Thoracic aorta (tissue), 2 donors: ENCODE measurements around the gene ADAM15. TPM values are rescaled to one million over a fixed set of nuclear protein-coding genes. Genes with fewer than 3 reads are reported as not detected.

Experiments
- ATAC-seq: fragments of 150-250 bp; one replicate; pipeline ENCODE4 v1.8.0; 2017; ENCODE audit warnings: low read depth; ENCODE audit not compliant: insufficient number of reproducible peaks, low FRiP score
- DNase-seq: peaks from one replicate; pipeline ENCODE4 v3.0.0-alpha.2; 2020; ENCODE audit warnings: low spot score
- H3K27ac ChIP-seq, 2 donors: fragments of 200-600 bp; sonication (generic); 1 replicate in 1 of 2; 2 replicates in 1 of 2; pipeline ENCODE4 v1.5.1; 2016; ENCODE audit warnings: mild to moderate bottlenecking in 2 of 2, moderate library complexity in 2 of 2
- H3K27me3 ChIP-seq: fragments of 200-600 bp; sonication (generic); replicated peaks from 2 replicates; pipeline ENCODE4 v1.6.0; 2016; ENCODE audit warnings: mild to moderate bottlenecking; ENCODE audit not compliant: insufficient read depth
- H3K36me3 ChIP-seq: fragments of 200-600 bp; sonication (generic); one replicate; pipeline ENCODE4 v1.5.1; 2016
- H3K4me1 ChIP-seq, 2 donors: fragments of 200-600 bp; sonication (generic); 1 replicate in 1 of 2; 2 replicates in 1 of 2; pipeline versions ENCODE4 v1.5.1 to v1.6.0; 2016; ENCODE audit warnings: low read depth in 2 of 2, mild to moderate bottlenecking in 1 of 2; ENCODE audit not compliant: control insufficient read depth in 1 of 2
- H3K4me3 ChIP-seq: fragments of 200-600 bp; sonication (generic); 2 replicates; pipeline ENCODE4 v1.5.1; 2016; ENCODE audit warnings: mild to moderate bottlenecking
- H3K9me3 ChIP-seq: fragments of 200-600 bp; sonication (generic); 2 replicates; pipeline ENCODE4 v1.5.1; 2016
- total RNA-seq, 2 donors: library from RNA; depleted of rRNA; stranded (reverse); fragments of >200 nt; gene quantifications; one replicate each; pipeline versions ENCODE4 v1.1.0 to v1.2.3, GENCODE V29; 2016
- TF ChIP-seq, protein P1 (sequence below): fragments of 200-600 bp; sonication (generic); IDR thresholded peaks from one replicate; pipeline ENCODE4 v1.5.1; 2019; ENCODE audit warnings: antibody characterized with exemption

ADAM15 gene
- total RNA-seq, 2 donors from 2014 or later = 119 to 144 TPM

DNA sequence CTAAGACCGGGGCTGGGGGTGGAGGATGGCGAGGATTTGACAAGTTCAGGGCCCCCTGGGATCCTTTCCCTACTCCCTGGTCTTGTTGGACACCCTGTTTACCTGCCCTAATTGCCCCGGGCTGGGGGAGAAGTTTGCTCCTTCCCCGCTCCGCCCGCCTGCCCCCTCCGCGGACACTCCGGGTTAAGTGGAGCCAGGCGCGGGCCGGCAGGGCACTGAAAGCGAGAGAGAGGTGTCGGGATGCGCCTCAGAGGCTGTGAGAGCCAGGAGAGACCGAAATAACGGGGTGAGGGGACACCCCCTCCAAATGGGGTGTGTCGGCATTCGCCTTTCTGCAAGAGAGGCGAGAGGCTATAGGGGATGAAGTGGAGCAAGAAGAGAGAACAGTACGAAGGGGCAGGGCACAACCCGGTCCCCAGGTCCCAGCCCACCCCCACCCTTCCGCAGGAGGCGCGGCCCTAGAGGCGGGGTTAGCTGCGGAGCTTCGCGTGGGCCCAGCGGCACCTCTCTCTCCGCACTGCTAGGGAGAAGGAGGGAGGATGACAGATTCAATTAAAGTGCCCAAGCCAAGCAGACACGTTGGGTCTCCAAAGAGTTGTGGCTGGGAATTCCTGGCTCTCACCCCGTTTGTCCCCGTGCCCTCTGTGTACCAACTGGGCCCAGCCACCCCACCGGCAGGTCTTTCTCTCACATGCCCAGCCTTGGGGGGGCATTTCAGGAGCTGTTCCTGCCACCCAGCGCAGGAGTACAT lies 31.4 kb downstream of the ADAM15 start:
- ATAC-seq (no peak), DNase-seq (no peak)
- Histone ChIP-seq H3K27ac (no peak overlapping the region), H3K4me1 (peaks cover 32 to 55% of the 10 kb centered on the region in 2 donors), H3K36me3 (no peaks in the 10 kb centered on the region), H3K9me3 (no peaks in the 10 kb centered on the region), H3K4me3 (peak overlapping the region; percentile 48), H3K27me3 (peaks cover 26% of the 10 kb centered on the region)
- TF ChIP-seq, protein P1, sequence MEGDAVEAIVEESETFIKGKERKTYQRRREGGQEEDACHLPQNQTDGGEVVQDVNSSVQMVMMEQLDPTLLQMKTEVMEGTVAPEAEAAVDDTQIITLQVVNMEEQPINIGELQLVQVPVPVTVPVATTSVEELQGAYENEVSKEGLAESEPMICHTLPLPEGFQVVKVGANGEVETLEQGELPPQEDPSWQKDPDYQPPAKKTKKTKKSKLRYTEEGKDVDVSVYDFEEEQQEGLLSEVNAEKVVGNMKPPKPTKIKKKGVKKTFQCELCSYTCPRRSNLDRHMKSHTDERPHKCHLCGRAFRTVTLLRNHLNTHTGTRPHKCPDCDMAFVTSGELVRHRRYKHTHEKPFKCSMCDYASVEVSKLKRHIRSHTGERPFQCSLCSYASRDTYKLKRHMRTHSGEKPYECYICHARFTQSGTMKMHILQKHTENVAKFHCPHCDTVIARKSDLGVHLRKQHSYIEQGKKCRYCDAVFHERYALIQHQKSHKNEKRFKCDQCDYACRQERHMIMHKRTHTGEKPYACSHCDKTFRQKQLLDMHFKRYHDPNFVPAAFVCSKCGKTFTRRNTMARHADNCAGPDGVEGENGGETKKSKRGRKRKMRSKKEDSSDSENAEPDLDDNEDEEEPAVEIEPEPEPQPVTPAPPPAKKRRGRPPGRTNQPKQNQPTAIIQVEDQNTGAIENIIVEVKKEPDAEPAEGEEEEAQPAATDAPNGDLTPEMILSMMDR = no peak

DNA sequence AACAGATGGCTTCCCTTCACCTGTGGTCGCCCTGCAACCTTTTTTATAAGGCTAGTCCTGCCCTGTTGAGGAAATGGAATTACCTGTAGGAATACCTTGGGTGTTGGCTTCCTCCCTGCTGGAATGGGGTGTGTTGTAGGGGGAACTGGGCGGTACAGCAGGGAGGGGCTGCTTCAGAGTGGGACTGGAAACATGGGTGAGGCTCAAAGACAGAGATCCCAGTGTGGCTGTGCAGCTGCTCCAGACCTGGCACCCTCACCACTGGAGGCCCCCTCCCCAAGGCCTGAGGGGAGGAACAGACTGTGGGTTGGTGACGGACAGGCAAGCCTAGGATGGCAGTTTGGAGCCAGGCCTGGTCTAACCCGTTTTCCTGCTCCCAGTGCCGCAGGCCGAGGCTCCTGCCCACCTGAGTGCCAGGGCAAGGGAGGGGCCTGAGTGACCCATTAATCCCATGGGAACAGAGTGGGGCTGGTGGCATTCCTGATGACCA lies 32.0 kb downstream of the ADAM15 start:
- H3K27me3 ChIP-seq = peaks cover 26% of the 10 kb centered on the region
- H3K9me3 ChIP-seq = no peaks in the 10 kb centered on the region
- H3K27ac ChIP-seq = no peak overlapping the region
- H3K4me1 ChIP-seq = peaks cover 32 to 55% of the 10 kb centered on the region in 2 donors
- no peak for ATAC-seq
- no peaks in the 10 kb centered on the region for H3K36me3 ChIP-seq
- DNase-seq = no peak
- H3K4me3 ChIP-seq = no peak overlapping the region
- TF ChIP-seq, protein P1 = no peak

DNA sequence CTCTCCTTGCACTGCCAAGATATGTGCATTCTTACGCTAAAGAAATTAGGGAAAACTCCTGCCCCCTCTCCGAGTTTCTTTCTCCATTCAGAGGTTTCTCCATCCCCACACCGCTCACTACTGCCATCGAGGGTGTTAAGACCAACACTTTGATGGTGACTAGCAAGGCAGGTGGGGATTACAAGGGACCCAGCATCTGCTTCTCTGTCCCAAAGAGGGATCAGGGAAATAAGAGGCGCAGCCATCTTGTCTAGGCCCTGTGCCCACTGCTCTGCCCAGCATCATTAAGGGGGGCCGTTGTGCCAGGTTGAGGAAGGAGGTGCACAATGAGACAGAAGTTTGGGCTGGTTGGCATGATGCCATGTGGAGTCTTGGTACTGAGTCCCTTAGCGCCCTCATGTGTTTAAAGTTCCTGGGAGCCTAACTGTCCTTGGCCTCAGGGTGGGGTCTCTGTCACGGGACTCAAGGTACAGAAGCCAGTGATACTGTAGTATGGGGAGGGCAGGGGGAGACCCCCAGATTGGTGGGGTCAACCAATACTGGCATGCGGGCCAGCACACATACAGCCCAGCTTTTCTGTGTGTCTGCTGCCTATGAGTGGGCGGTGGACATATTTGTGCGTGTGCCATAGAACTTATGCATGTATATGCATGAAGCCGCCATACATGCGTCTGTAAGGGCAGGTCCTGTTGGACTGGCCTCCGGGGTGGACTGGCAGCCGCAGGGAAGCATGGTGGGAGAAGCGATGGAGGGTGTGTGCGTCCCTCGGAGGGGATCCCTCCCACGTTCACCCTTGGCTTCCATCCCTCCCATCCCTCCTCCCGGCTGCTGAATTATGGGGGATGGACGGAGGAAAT lies 33.0 kb downstream of the ADAM15 start:
- TF ChIP-seq, protein P1 = no peak
- Histone ChIP-seq H3K4me1 (peaks cover 32 to 50% of the 10 kb centered on the region in 2 donors), H3K36me3 (no peaks in the 10 kb centered on the region), H3K27me3 (peaks cover 26% of the 10 kb centered on the region), H3K27ac (no peak overlapping the region), H3K4me3 (peak overlapping the region; percentile 86), H3K9me3 (no peaks in the 10 kb centered on the region)
- ATAC-seq (no peak), DNase-seq (no peak)

DNA sequence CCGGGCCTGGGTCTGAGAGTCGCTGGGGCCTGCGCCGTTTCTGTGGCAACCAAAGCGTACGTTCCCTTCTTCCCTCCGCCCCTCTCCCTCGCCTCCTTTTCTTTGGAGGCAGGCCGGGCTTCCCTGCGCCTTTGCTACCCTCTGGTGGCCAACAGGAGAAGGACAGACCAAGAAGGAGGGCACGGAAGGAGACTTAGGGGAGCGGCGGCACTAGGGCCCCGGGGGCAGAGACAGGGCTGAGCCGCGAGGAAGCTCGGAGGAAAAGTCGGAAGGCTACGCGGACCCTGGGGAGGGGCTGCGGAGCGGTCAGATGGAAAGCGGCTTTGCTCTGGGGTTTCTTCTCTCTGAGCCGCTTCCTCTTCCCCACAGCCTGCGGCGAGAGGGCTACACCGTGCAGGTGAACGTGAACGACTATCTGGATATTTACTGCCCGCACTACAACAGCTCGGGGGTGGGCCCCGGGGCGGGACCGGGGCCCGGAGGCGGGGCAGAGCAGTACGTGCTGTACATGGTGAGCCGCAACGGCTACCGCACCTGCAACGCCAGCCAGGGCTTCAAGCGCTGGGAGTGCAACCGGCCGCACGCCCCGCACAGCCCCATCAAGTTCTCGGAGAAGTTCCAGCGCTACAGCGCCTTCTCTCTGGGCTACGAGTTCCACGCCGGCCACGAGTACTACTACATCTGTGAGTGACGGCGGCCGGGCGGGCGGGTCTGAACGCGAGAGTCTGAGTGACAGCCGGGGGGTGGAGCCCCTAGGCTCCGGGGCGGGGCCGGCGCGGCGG lies 33.8 kb downstream of the ADAM15 start:
- TF ChIP-seq, protein P1 = peak; percentile 90
- Histone ChIP-seq H3K9me3 (no peaks in the 10 kb centered on the region), H3K4me3 (peak overlapping the region; percentile 86), H3K36me3 (no peaks in the 10 kb centered on the region), H3K4me1 (peaks cover 24 to 42% of the 10 kb centered on the region in 2 donors), H3K27ac (peak overlapping the region; percentile 77 to 79), H3K27me3 (peaks cover 24% of the 10 kb centered on the region)
- peak; percentile 64 for ATAC-seq
- DNase-seq = peak; percentile 82
